Liver (tissue), 9 donors: ENCODE data around the gene MAPKAP1. TPM values are rescaled to one million over a fixed set of nuclear protein-coding genes. Genes with fewer than 3 reads are reported as not detected.

Source experiments
- DNase-seq: peaks from one replicate; pipeline ENCODE4 v3.0.0-alpha.2; 2017; ENCODE audit warnings: low spot score
- H3K27ac ChIP-seq, 2 donors: one replicate each; pipeline ENCODE4 v1.7.0; 2013; ENCODE audit warnings: inconsistent platforms in 2 of 2, low read length in 2 of 2, control low read depth in 1 of 2, low read depth in 1 of 2, mild to moderate bottlenecking in 1 of 2
- H3K27me3 ChIP-seq, 4 donors: one replicate each; pipeline versions ENCODE4 v1.6.1 to v1.7.0; 2013; ENCODE audit warnings: low read length in 3 of 4, inconsistent platforms in 1 of 4, mild to moderate bottlenecking in 1 of 4, moderate library complexity in 1 of 4; ENCODE audit not compliant: control insufficient read depth in 4 of 4, insufficient read depth in 4 of 4
- H3K36me3 ChIP-seq, 4 donors: one replicate each; pipeline versions ENCODE4 v1.6.1 to v1.7.0; 2013; ENCODE audit warnings: low read length in 3 of 4, mild to moderate bottlenecking in 3 of 4, low read depth in 1 of 4, moderate library complexity in 1 of 4; ENCODE audit not compliant: control insufficient read depth in 4 of 4, insufficient read depth in 3 of 4
- H3K4me1 ChIP-seq, 4 donors: one replicate each; pipeline versions ENCODE4 v1.6.1 to v1.7.0; 2013; ENCODE audit warnings: low read length in 3 of 4, mild to moderate bottlenecking in 3 of 4, moderate library complexity in 1 of 4; ENCODE audit not compliant: control insufficient read depth in 4 of 4, insufficient read depth in 4 of 4
- H3K4me3 ChIP-seq, 3 donors: one replicate each; pipeline versions ENCODE4 v1.6.1 to v1.7.0; 2013; ENCODE audit warnings: low read length in 3 of 3, control low read depth in 1 of 3, low read depth in 1 of 3, mild to moderate bottlenecking in 1 of 3
- H3K9ac ChIP-seq, 2 donors: one replicate each; pipeline ENCODE4 v1.7.0; 2013; ENCODE audit warnings: low read length in 2 of 2, mild to moderate bottlenecking in 2 of 2, moderate library complexity in 2 of 2, control low read depth in 1 of 2, low read depth in 1 of 2
- H3K9me3 ChIP-seq, 4 donors: one replicate each; pipeline versions ENCODE4 v1.6.1 to v1.7.0; 2013; ENCODE audit warnings: low read length in 3 of 4; ENCODE audit not compliant: control insufficient read depth in 4 of 4
- ATF3 ChIP-seq: IDR thresholded peaks from 2 replicates; pipeline ENCODE4 v1.6.1; 2016; ENCODE audit warnings: antibody characterized with exemption
- CTCF ChIP-seq: fragments of 150-350 bp; IDR thresholded peaks from 2 replicates; pipeline ENCODE4 v1.5.1; 2017; ENCODE audit warnings: improper control_type of control experiment, low read depth, low read length; ENCODE audit not compliant: missing input control
- EGR1 ChIP-seq, 2 donors: IDR thresholded peaks; 2 replicates each; pipeline ENCODE4 v1.6.1; 2016 to 2018; ENCODE audit warnings: antibody characterized with exemption in 2 of 2, low read depth in 2 of 2
- FOXA1 ChIP-seq: IDR thresholded peaks from 2 replicates; pipeline ENCODE4 v1.6.1; 2016; ENCODE audit warnings: antibody characterized with exemption
- FOXA2 ChIP-seq: IDR thresholded peaks from 2 replicates; pipeline ENCODE4 v1.6.1; 2016; ENCODE audit warnings: antibody characterized with exemption
- GABPA ChIP-seq, 2 donors: IDR thresholded peaks in 1 of 2; conservative IDR thresholded peaks in 1 of 2; 2 replicates each; pipeline ENCODE4 v1.6.1; 2016; ENCODE audit warnings: antibody characterized with exemption in 2 of 2, mild to moderate bottlenecking in 1 of 2, moderate library complexity in 1 of 2
- HNF4A ChIP-seq, 2 donors: conservative IDR thresholded peaks; 2 replicates each; pipeline ENCODE4 v1.6.1; 2016; ENCODE audit warnings: antibody characterized with exemption in 2 of 2, mild to moderate bottlenecking in 2 of 2
- HNF4G ChIP-seq: IDR thresholded peaks from 2 replicates; pipeline ENCODE4 v1.6.1; 2016; ENCODE audit warnings: antibody characterized with exemption
- JUND ChIP-seq, 2 donors: IDR thresholded peaks; 2 replicates each; pipeline ENCODE4 v1.6.1; 2016; ENCODE audit warnings: antibody characterized with exemption in 2 of 2
- MAX ChIP-seq: IDR thresholded peaks from 2 replicates; pipeline ENCODE4 v1.6.1; 2016; ENCODE audit warnings: antibody characterized with exemption
- NR2F2 ChIP-seq: IDR thresholded peaks from 2 replicates; pipeline ENCODE4 v1.6.1; 2016; ENCODE audit warnings: antibody characterized with exemption
- RAD21 ChIP-seq, 2 donors: IDR thresholded peaks; 2 replicates each; pipeline ENCODE4 v1.6.1; 2016; ENCODE audit warnings: antibody characterized with exemption in 2 of 2, mild to moderate bottlenecking in 2 of 2
- REST ChIP-seq: IDR thresholded peaks from 2 replicates; pipeline ENCODE4 v1.6.1; 2016; ENCODE audit warnings: antibody characterized with exemption, mild to moderate bottlenecking
- RXRA ChIP-seq, 2 donors: IDR thresholded peaks; 2 replicates each; pipeline ENCODE4 v1.6.1; 2017 to 2018; ENCODE audit warnings: antibody characterized with exemption in 2 of 2, mild to moderate bottlenecking in 1 of 2
- SP1 ChIP-seq: IDR thresholded peaks from 2 replicates; pipeline ENCODE4 v1.6.1; 2018; ENCODE audit warnings: antibody characterized with exemption, mild to moderate bottlenecking
- TAF1 ChIP-seq: conservative IDR thresholded peaks from 2 replicates; pipeline ENCODE4 v1.6.1; 2016; ENCODE audit warnings: antibody characterized with exemption, mild to moderate bottlenecking
- YY1 ChIP-seq: IDR thresholded peaks from 2 replicates; pipeline ENCODE4 v1.6.1; 2016; ENCODE audit warnings: antibody characterized with exemption, mild to moderate bottlenecking
- ZBTB33 ChIP-seq: IDR thresholded peaks from 2 replicates; pipeline ENCODE4 v1.6.1; 2016; ENCODE audit warnings: antibody characterized with exemption
- WGBS: extraction: QIAGEN DNeasy Blood & Tissue Kit; methylation state at CpG from one replicate; pipeline ENCODE4 v1.1.7; 2013; 5-methylcytosine and 5-hydroxymethylcytosine counted together
- polyA plus RNA-seq, 2 donors: library from polyadenylated mRNA; stranded (reverse) in 1 of 2; unstranded in 1 of 2; fragments of 200-250 nt in 1 of 2; fragments of >200 nt in 1 of 2; fragmentation: Nextera tagmentation in 1 of 2; extraction: Ambion mirVana in 1 of 2; gene quantifications; one replicate each; pipeline versions ENCODE4 v1.2.1 to v1.2.3, GENCODE V29; 2013 to 2015
- total RNA-seq, 2 donors: library from RNA; depleted of rRNA; stranded (reverse); fragments of >200 nt; gene quantifications; one replicate each; pipeline ENCODE4 v1.2.3, GENCODE V29; 2014
- donor health status: healthy.
- donor health status: healthy.
- donor health status: healthy.
- donor health status: healthy.
- donor health status: healthy.

Gene MAPKAP1
- total and polyA plus RNA-seq, 4 donors: 23.6 to 55.9 (median 32.7) TPM

- H3K9me3 ChIP-seq: no peaks in the 10 kb centered on the region
- no peak for DNase-seq
- H3K27ac ChIP-seq: peak overlapping the region in 1 of 2 donors; percentile 47
- H3K36me3 ChIP-seq: peaks cover 0 to 2% (median 0%) of the 10 kb centered on the region in 4 donors
- no peak overlapping the region for H3K4me3 ChIP-seq
- TF ChIP-seq EGR1 (IDR thresholded peaks at IDR 0.05; ENCODE audit: low read depth in 2 of 2): peak in 1 of 2 donors; percentile 77
- TF ChIP-seq ATF3: peak; percentile 26
- TF ChIP-seq FOXA2: peak; percentile 58
- peak; percentile 48 for TF ChIP-seq REST
- TF ChIP-seq MAX: peak; percentile 81
- TF ChIP-seq YY1: peak; percentile 65
- TF ChIP-seq HNF4A (conservative IDR thresholded peaks at IDR 0.05): peak; percentile 77 to 81
- TF ChIP-seq GABPA (IDR thresholded peaks at IDR 0.05 in 1 of 2, conservative IDR thresholded peaks at IDR 0.05 in 1 of 2): peak in 1 of 2 donors; percentile 10
- no peak for TF ChIP-seq CTCF
- TF ChIP-seq FOXA1: no peak
- TF ChIP-seq RXRA (IDR thresholded peaks at IDR 0.05): peak; percentile 100
- TF ChIP-seq HNF4G: peak; percentile 38
- TF ChIP-seq SP1: peak; percentile 79
- peak; percentile 9 to 37 for TF ChIP-seq RAD21 (IDR thresholded peaks at IDR 0.05)
- TF ChIP-seq ZBTB33: peak; percentile 72
- TF ChIP-seq TAF1: no peak
- peak; percentile 56 to 88 for TF ChIP-seq JUND (IDR thresholded peaks at IDR 0.05)
- TF ChIP-seq NR2F2: peak; percentile 32
- no peak overlapping the region for H3K9ac ChIP-seq
- WGBS: 40% methylated on average over 11 of the region's 11 CpGs
- H3K27me3 ChIP-seq: no peaks in the 10 kb centered on the region
- peaks cover 6 to 21% (median 20%) of the 10 kb centered on the region in 4 donors for H3K4me1 ChIP-seq
These were observed 121.4 kb downstream of the MAPKAP1 start for GRCh38 chr9:125585503-125586171.
